Measurements from ENCODE around the gene CDC42EP3.

- TF ChIP-seq CTCF (IDR thresholded peaks at IDR 0.05) (no peak), POLR2A (IDR thresholded peaks at IDR 0.05) (no peak)
Observed at GRCh38 chr2:37629529-37629928, 41.9 kb downstream of the CDC42EP3 start.

Measured in adrenal gland (tissue), 5 donors.